ENCODE results near the gene TENM3. TPM values are rescaled to one million over a fixed set of nuclear protein-coding genes. Genes with fewer than 3 reads are reported as not detected.

The TENM3 gene
- total RNA-seq, 1 donor: 14.0 TPM

DNA sequence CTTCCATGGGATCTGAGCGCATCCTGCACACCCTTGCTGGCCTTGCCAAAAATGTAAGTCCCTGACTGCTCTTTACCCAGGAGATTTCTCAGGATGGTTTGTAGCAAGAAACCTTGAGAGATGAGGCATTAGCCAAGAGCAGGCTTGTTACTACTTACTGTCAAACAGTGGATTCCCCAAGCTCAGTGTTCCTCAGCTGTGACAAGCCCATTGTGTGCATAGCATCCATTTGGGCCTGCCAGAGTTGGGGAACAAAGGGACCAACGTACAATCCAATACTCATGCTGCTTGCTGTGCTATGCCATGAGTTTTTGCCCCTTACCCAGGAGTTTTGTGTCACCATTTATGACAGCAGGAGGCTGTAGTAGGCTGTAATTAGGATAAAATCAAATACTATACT, 267.6 kb downstream of the TENM3 start:
- TF ChIP-seq, protein P1, sequence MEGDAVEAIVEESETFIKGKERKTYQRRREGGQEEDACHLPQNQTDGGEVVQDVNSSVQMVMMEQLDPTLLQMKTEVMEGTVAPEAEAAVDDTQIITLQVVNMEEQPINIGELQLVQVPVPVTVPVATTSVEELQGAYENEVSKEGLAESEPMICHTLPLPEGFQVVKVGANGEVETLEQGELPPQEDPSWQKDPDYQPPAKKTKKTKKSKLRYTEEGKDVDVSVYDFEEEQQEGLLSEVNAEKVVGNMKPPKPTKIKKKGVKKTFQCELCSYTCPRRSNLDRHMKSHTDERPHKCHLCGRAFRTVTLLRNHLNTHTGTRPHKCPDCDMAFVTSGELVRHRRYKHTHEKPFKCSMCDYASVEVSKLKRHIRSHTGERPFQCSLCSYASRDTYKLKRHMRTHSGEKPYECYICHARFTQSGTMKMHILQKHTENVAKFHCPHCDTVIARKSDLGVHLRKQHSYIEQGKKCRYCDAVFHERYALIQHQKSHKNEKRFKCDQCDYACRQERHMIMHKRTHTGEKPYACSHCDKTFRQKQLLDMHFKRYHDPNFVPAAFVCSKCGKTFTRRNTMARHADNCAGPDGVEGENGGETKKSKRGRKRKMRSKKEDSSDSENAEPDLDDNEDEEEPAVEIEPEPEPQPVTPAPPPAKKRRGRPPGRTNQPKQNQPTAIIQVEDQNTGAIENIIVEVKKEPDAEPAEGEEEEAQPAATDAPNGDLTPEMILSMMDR (IDR thresholded peaks at IDR 0.05; ENCODE audit: insufficient read depth, low read length): no peak
- no peak overlapping the region for H3K4me3 ChIP-seq (ENCODE audit: low read depth, low read length)
- DNase-seq (ENCODE audit: low read depth): no peak

DNA sequence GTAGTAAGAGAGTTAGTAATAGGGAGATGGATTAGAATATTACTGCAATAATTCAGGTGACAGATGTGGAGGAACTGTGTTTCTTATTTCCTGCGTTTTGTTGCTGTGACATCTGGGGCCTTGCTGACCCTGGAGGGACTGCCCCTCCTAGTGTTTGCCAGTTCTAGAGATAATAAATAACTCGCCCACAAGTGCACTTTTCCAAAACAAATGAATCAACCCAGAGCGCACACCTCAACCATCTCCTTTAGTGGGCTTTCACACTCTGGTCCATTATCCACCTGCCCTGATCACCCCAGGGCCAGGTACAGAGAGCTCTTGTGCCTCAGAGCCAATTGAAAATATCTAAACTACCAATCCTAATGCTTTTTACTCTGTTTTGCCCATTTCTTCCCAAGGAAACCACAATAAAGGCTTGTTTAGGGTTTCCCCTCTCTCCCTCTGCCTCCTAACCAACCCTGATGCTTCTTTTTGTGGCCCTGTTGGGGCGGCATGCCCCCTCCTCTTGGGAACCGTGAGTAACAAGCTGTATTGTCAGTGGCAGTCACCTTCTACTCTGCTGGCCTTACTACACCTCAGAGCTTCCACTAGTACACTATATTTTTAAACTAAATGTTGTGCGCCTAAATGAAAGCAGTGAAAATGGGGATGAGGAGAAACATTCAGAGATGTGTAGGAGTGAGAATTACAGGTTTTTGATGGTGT, 270.5 kb downstream of the TENM3 start:
- DNase-seq (ENCODE audit: low read depth): no peak
- TF ChIP-seq, protein P1 (IDR thresholded peaks at IDR 0.05; ENCODE audit: insufficient read depth, low read length): no peak
- no peak overlapping the region for H3K4me3 ChIP-seq (ENCODE audit: low read depth, low read length)

DNA sequence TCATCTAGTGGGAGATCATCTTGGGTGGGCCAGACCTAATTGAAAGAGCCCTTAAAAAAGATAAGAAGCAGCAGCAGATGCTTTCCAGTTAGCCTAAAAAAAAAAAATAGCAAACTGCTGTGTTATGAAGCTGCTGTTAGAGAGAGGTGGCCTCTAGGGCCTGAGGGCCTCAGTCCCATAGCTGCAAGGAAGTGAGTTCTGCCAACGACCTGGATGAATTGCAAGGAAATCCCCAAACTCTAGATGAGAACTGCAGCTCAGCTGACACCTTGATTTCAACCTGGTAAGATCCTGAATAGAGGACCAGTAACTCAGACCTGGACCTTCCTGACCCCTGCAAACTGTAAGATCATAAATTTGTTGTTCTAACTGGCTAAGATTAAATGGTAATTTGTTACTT, 275.2 kb downstream of the TENM3 start:
- TF ChIP-seq, protein P1 (IDR thresholded peaks at IDR 0.05; ENCODE audit: insufficient read depth, low read length): no peak
- no peak overlapping the region for H3K4me3 ChIP-seq (ENCODE audit: low read depth, low read length)
- no peak for DNase-seq (ENCODE audit: low read depth)

DNA sequence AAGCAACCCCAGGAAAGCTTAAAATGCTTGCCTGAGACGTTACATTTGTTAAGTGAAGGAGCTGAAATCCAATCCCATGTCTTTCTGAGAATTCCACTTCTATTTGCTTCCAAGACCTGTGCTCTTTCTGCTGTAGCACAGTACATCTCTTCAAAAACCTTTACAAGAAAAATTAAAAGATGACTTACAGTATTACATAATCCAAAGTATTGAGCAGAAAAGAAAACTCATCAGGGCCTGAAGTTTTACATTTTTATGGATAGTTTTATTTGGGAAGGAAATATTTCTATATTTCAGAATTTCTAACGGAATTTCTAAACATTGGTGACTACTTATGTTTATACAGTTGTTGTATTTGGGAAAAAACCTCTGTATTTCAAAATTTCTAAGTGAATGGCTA, 276.3 kb downstream of the TENM3 start:
- DNase-seq (ENCODE audit: low read depth): no peak
- H3K4me3 ChIP-seq (ENCODE audit: low read depth, low read length): no peak overlapping the region
- TF ChIP-seq, protein P1 (IDR thresholded peaks at IDR 0.05; ENCODE audit: insufficient read depth, low read length): no peak

DNA sequence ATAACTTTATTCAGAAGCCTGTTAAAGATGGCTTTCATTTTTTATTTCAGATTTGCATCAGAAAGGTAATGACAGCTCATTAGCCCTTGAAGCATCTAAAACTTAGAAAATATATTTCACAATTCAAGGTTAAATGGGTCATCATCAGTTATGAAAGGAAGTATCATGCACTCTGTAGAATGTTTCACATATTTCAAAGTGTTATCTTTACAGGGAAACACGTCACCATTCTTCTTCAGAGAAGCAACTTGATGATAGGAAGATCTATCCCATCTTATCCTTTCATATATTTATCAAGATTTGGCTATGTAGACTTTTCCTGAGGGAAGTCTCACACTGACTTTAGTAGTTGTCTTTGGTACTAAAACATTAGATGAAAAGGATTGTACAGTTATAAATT, 277.8 kb downstream of the TENM3 start:
- TF ChIP-seq, protein P1 (IDR thresholded peaks at IDR 0.05; ENCODE audit: insufficient read depth, low read length): no peak
- no peak for DNase-seq (ENCODE audit: low read depth)

DNA sequence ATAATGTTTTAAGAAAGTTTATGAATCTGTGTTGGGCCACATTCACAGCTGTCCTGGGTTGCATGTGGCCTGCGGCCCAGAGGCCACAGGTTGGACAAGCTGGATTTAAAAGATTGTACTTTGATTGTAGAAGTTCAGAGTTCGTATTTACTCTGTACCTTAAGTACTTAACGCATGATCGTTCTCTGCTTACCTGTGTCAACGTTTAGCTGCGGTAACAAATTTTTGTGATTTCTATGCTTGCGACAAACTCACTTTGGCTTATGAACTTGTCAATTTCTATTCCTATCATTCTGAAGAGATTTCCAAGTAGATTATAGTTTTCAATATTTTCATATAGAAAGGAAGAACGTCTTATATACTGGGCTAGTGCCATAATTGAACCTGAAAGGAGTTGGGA, 285.6 kb downstream of the TENM3 start:
- no peak overlapping the region for H3K4me3 ChIP-seq (ENCODE audit: low read depth, low read length)
- DNase-seq (ENCODE audit: low read depth): no peak
- TF ChIP-seq, protein P1 (IDR thresholded peaks at IDR 0.05; ENCODE audit: insufficient read depth, low read length): no peak

More for the DNA sequence above, 277.8 kb downstream of the TENM3 start:
- no peak overlapping the region for H3K4me3 ChIP-seq (ENCODE audit: low read depth, low read length)

DNA sequence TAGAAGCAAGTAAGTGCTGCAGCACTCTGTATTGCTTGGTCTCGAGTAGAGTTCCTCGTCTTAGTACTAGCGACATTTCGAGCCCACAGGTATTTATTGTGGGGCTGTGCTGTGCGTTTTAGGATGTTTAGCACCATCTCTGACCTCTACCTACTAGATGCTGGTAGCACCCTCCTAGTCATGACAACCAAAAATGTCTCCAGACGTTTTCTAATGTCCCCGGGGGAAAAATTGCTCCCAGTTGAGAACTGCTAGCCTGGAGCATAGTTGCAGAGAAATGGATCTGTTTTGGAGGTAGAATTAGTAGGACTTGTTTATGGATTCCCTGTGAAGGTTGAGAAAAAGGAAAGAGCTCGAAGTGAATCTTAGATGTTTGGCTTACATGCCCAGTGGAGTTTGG, 287.2 kb downstream of the TENM3 start:
- DNase-seq (ENCODE audit: low read depth): no peak
- H3K4me3 ChIP-seq (ENCODE audit: low read depth, low read length): no peak overlapping the region
- TF ChIP-seq, protein P1 (IDR thresholded peaks at IDR 0.05; ENCODE audit: insufficient read depth, low read length): no peak

All from fibroblast of the aortic adventitia (primary cell).